Activated CD8-positive, alpha-beta memory T cell treated with anti-CD3 and anti-CD28 coated beads for 24 hours (primary cell): Measurements from ENCODE around the gene PRTFDC1.
"Not testable (repeated sequence)": the region's sequence is repeated elsewhere in the genome, so short reads cannot be mapped to it uniquely, and the experiment has no call there.

Experiments
- DNase-seq: peaks from one replicate; pipeline ENCODE4 v3.0.0-alpha.2; 2020

PRTFDC1 gene

GRCh38 chr10:24952143-24952706 is at the start of gene PRTFDC1:
Gene PRTFDC1 (minus strand): TSS chr10:24952606. CDS start chr10:24952575, 31 bp downstream.
- peak; percentile 82 for DNase-seq

- no peak for DNase-seq
Measured at GRCh38 chr10:24998044-24998443, 45.6 kb upstream of the PRTFDC1 start.

- DNase-seq, result no peak
Measured at GRCh38 chr10:24995072-24995471, 42.7 kb upstream of the PRTFDC1 start.

- no peak for DNase-seq
Measured at GRCh38 chr10:24993237-24993958, 41.0 kb upstream of the PRTFDC1 start.

GRCh38 chr10:24992512-24993133 is 40.2 kb upstream of the PRTFDC1 start:
- no peak for DNase-seq

- no peak for DNase-seq
Measured at GRCh38 chr10:24991298-24991697, 38.9 kb upstream of the PRTFDC1 start.

GRCh38 chr10:24989867-24990266 is 37.5 kb upstream of the PRTFDC1 start:
- no peak for DNase-seq

- DNase-seq, result no peak
Measured at GRCh38 chr10:24988831-24989640, 36.6 kb upstream of the PRTFDC1 start.

- no peak for DNase-seq
Measured at GRCh38 chr10:24984906-24985305, 32.5 kb upstream of the PRTFDC1 start.

GRCh38 chr10:24983946-24984345 is 31.5 kb upstream of the PRTFDC1 start:
- DNase-seq, result no peak

- no peak for DNase-seq
Measured at GRCh38 chr10:24983130-24983529, 30.7 kb upstream of the PRTFDC1 start.

GRCh38 chr10:24982319-24983112 is 30.1 kb upstream of the PRTFDC1 start:
- no peak for DNase-seq

- DNase-seq, result no peak
Measured at GRCh38 chr10:24981161-24981710, 28.8 kb upstream of the PRTFDC1 start.

- no peak for DNase-seq
Measured at GRCh38 chr10:24979685-24980084, 27.3 kb upstream of the PRTFDC1 start.

- DNase-seq, result no peak
Measured at GRCh38 chr10:24974976-24975375, 22.6 kb upstream of the PRTFDC1 start.

GRCh38 chr10:24973163-24973562 is 20.8 kb upstream of the PRTFDC1 start:
- no peak for DNase-seq

GRCh38 chr10:24971374-24971773 is 19.0 kb upstream of the PRTFDC1 start:
- DNase-seq, result no peak

GRCh38 chr10:24969841-24970281 is 17.5 kb upstream of the PRTFDC1 start:
- no peak for DNase-seq

GRCh38 chr10:24968951-24969350 is 16.5 kb upstream of the PRTFDC1 start:
- DNase-seq, result not testable (repeated sequence)

GRCh38 chr10:24968349-24968748 is 15.9 kb upstream of the PRTFDC1 start:
- DNase-seq, result no peak

- DNase-seq, result no peak
Measured at GRCh38 chr10:24966962-24967481, 14.6 kb upstream of the PRTFDC1 start.

- DNase-seq, result no peak
Measured at GRCh38 chr10:24965051-24965450, 12.6 kb upstream of the PRTFDC1 start.
